Prostate gland (tissue), 2 donors: ENCODE data around the gene ZC3HAV1L.

Experiments used
- CTCF ChIP-seq, 4 experiments: fragments of 200-600 bp in 2 of 4; fragments of 450-650 bp in 2 of 4; sonication (generic) in 2 of 4; IDR thresholded peaks; 1 replicate in 3 of 4; 2 replicates in 1 of 4; pipeline ENCODE4 v1.5.1; 2016 to 2019; ENCODE audit warnings: antibody characterized with exemption in 4 of 4, mild to moderate bottlenecking in 2 of 4, moderate library complexity in 2 of 4
- POLR2A ChIP-seq: fragments of 450-650 bp; IDR thresholded peaks from one replicate; pipeline ENCODE4 v1.6.1; 2016; ENCODE audit warnings: antibody characterized with exemption, mild to moderate bottlenecking

GRCh38 chr7:139034336-139034735, 1.5 kb downstream of the ZC3HAV1L start:
- TF ChIP-seq CTCF (IDR thresholded peaks at IDR 0.05), result no peak
- TF ChIP-seq POLR2A, result no peak
